Activated effector memory CD4-positive, alpha-beta T cell treated with anti-CD3 and anti-CD28 coated beads, Interleukin-2, amount 50 U/mL, for 16 hours (primary cell): ENCODE measurements around the gene GATC.
"Not testable (repeated sequence)": the region's sequence is repeated elsewhere in the genome, so short reads cannot be mapped to it uniquely, and the experiment has no call there.

ENCODE experiments used
- DNase-seq: peaks from one replicate; pipeline ENCODE4 v3.0.0-alpha.2; 2020

Gene GATC

DNA sequence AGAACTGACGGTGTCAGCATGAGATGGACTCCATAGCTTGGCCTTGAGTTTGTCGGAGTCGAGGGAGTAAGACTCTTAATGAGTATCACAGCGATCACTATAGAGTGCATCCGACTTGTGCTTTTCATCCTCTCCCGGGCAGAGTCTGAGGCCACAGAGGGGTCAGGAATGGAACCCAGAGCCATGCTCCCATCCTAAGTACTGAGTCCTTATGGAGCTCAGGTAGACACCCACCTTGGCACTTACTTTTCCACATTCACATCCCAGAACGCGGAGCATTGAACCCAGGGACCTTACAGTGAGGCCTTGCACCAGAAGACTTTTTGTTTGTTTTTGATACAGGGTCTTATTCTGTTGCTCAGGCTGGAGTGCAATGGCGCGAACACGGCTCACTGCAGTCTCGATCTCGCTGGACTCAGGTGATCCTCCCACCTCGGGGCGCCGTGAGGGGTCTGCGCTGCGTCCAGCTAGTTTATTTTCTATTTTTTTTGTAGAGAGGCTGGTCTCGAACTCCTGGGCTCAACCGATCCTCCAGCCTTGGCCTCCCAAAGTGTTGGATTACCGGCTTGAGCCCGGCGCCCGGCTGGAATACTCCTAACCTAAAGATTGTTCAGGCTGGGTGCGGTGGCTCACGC is 24.0 kb downstream of the GATC start:
- peak; percentile 63 for DNase-seq

GRCh38 chr12:120472521-120472920 is 26.3 kb downstream of the GATC start:
- DNase-seq, result no peak

- DNase-seq, result no peak
These were observed 27.8 kb downstream of the GATC start for GRCh38 chr12:120473807-120474615.

DNA sequence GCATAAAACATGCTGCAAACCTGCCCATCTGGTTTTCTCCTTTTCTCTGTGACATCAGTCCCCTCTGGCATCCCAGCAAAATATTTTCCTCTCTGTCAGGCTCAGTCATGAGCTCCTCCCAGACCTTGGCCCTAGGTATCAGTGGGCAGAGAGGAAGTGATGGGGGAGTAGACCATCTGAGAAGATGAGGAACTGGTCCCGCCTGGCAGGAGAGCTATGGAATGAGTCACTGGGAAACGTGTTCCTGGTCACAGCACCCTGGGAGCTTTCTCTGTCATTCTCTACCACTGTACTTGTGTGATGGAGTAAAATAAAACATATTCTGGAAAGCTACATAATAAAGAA is 28.3 kb downstream of the GATC start:
- no peak for DNase-seq

- DNase-seq, result no peak
These were observed 29.4 kb downstream of the GATC start for GRCh38 chr12:120475643-120476042.

- DNase-seq, result no peak
These were observed 33.2 kb downstream of the GATC start for GRCh38 chr12:120479458-120479857.

DNA sequence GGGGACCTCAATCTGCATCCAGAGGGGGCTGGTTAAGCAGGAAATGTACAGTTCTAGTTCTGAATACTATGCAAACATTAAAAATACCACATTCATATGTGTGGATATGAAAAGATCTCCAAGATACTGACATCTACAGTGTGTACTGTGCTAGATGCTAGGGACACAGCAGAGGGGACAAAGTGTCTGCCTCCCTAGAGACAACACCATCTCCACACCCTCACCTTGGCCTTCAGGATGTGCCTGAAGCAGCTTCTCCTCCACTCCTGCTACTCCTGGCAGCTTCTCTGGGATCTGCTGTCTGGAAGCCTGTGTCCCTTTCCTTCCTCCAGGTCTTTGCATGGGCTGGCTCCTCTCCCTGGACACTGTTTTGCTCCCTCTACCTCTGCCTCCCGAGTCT is 34.0 kb downstream of the GATC start:
- no peak for DNase-seq

- no peak for DNase-seq
These were observed 35.0 kb downstream of the GATC start for GRCh38 chr12:120481022-120481767.

DNA sequence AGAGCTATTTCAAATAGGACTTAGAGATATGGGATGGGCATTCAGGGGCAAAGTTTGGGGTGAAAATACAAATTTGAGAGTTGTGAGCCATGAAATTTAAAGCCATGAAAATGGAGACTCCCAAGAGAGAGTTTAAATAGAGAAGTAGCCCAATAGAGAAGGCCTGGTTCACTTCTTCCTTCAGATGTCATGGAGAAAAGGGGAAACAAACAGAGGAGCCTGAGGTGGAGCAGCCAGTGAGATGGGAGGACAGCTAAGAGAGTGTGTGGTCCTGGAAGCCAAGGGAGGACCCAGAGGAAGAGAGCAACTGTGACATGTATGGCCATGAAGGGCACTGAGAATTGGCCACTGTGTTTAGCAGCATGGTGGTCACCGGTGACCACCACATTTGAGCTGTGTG is 37.4 kb downstream of the GATC start:
- DNase-seq, result no peak

- DNase-seq, result no peak
These were observed 40.0 kb downstream of the GATC start for GRCh38 chr12:120485961-120486881.

- not testable (repeated sequence) for DNase-seq
These were observed 41.3 kb downstream of the GATC start for GRCh38 chr12:120487552-120487951.

GRCh38 chr12:120488057-120488640 is 41.9 kb downstream of the GATC start:
- DNase-seq, result no peak

GRCh38 chr12:120489018-120489417 is 42.8 kb downstream of the GATC start:
- no peak for DNase-seq

DNA sequence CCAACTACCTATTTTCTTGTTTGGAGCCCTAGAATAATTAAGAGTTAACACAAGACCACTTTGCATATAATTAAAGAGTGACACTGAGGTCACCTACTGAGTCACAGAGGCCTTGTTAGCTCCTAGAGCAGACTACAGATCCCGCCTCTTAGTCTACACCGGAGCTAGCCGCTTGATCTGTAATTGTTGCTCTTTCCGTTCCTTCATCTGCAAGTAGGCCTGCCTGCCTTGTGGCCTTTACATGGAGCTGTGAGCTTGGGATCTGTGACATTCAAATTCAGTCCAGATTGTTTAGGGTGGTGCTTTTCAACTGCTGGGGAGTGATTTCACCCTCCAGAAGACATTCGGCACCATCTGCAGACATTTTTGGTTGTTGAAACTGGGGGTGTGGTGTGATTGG is 44.1 kb downstream of the GATC start:
- no peak for DNase-seq

- no peak for DNase-seq
These were observed 44.7 kb downstream of the GATC start for GRCh38 chr12:120490833-120491512.

- no peak for DNase-seq
These were observed 49.0 kb downstream of the GATC start for GRCh38 chr12:120495186-120495730.

DNA sequence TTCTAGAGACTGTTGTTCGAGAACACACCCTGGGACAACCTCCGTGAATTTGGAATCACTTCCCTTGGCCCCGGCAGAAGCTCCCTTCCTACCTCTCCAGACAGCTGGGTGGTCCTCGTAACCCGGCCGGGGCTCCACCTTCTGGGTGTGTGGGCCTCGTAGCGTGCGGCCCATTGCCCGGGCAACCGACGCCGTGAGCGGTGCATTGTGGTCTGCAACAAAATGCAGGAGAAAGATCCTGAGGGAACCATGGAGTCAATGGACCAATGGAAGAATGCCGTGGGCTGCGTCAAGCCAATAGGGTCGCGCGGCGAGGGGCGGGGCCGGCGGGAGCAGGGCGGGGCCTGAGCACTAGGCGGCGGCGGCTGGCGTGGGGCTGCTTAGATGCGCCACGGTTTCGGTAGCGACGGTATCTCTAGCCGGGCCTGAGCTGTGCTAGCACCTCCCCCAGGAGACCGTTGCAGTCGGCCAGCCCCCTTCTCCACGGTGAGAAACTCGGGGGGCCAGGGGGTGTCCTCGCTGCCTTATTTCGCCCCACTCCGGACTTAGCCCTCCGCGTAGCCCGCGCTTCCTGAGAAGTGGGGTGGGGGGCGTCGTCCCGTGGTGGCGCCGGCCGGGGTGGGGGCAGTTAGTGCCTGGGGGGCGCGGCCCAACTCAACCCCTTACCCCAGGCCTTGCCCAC is 49.6 kb downstream of the GATC start, which contains the start of gene DYNLL1:
Gene DYNLL1, plus strand, starts transcription at position 383 of the 682 bp plus-strand sequence. CDS start 309 bp downstream, outside the sequence.
- DNase-seq, result peak; percentile 99

GRCh38 chr12:120496413-120497340 is 50.4 kb downstream of the GATC start:
- peak; percentile 85 for DNase-seq

DNA sequence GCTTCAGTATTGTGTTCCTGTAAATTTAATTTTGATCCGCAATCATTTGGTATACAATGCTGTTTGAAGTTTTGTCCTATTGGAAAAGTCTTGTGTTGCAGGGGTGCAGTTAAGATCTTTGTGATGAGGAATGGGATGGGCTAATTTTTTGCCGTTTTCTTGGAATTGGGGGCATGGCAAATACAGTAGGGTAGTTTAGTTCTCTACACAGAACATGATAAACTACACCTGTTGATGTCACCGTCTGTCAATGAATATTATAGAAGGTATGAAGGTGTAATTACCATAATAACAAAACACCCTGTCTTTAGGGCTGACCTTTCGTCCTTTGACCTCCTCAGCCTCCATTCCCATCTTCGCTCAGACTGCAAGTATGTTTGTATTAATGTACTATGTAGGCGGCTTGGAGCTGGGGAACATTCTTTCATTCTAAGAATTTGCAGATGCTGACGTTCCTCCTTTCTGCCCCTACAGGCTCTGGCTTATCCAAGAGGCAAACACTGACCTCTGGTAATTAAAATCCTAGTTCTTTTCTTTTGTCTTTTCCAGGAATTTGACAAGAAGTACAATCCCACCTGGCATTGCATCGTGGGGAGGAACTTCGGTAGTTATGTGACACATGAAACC is 51.4 kb downstream of the GATC start:
- DNase-seq, result no peak
